Anterior cingulate cortex (tissue), 58 donors: ENCODE measurements around the gene NDC1.

Experiments
- DNase-seq, 58 donors: peaks; one replicate each; lab custom pipeline; 2025; lab: John Stamatoyannopoulos, UW

NDC1 gene

DNA sequence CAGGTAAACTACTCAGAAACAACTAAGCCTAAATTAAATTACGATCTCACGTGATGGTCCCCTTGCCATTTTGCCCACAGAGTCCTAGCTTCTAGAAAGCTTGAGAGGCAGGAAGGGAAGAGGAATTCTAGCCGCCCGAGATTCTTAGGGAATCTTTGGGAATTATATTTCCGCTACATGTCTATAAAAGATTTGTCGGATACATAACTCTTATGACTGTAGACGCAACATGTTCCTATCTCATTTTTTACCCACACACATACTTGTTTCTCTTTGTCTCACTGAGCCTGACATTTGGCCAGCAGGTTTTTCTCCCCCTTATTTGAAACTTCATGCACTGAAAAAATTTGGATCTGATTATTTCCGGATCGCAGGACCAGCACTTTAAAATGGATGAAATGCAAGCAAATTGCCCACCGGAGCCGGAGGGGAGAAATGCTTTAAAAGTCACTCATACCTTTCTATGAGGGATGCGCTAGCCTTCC lies 104.6 kb downstream of the NDC1 start:
- no peak for DNase-seq

DNA sequence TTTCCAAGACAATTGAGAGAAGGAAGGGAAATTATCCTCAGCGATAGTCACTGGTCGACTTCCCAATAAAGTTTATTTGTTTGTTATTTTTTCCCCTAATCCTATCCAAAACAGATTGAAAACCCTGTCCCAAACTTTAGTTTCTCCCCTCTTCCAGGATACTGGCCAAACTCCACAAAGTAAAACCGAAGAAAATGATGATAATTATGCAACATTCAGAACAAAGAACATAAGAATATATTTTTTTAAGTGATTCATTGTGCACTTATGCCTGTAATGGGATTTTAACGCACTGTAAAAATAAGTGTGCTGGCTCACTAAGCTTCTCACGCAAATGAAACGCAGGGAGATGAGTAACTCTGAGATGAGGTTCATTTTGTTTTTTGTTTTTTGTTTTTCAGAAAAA lies 105.2 kb downstream of the NDC1 start:
- DNase-seq = no peak

DNA sequence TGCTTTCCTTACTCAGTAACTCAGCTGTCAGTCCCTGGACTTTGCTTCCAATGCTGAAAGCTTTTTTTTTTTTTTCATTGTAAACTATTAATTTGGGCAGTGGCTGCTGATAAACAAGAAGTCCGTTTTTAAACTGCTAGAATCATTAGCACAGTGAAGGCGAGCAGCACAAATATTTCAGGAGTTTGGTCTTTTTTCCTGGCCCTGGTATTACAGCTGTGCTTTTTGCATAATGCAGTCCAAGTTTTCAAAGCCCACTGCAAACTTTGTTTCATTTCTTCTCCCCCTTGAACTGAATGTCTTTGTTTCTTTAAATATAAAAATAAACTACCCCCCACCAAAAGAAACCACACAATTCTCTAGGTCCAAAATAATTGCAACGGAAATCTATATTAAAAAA lies 105.7 kb downstream of the NDC1 start:
- no peak for DNase-seq

DNA sequence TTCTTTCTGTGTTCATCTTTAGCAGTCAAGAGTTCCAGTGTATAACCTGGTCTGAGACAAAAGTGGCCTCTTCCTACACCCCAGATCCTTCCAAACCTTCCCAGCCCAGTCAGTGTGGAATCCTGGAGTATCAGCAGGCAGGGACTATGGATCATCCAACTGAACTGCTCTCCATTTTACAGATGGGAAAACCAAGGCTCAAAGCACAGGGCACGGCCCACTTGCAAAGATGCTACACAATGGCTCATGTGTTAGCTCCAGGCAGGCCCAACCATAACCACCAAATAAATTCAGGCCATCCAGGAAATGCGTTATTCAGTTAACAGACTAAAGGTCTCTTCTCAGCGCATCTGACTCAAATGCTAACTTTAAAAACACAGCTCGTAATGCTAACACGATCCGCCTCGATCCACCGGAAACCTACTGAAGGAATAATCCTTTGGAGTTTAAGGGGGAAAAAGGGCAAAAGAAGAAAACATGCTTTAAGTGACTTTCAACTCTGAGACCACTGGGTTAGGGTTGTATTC lies 106.3 kb downstream of the NDC1 start:
- DNase-seq = no peak

DNA sequence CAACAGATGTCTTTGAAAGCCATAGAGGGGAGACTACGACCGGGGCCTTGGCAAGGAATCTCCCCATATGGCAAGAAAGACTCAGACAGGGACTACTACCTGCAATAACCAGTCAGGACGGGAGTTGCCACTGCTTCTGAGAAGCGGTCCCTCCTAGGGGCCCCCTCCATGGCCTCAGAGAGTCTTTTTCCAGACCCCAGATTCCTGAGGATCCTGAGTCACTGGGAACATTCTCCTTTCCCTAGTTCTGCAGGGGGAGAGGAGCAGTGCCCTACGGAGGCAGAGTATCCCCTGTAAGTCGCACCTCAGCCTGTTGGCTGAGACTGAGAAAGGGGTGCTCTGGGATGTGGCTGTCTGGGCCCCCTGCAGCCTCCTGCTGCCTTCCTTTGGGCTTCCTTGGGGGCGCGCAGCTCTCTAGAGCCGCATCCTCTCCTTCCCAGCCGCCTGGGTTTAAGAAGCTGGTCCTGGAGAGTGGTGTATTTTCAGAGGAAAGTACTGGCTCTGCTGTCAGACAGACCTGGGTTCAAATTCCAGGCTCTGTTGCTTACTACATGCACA lies 107.0 kb downstream of the NDC1 start:
- DNase-seq = no peak

DNA sequence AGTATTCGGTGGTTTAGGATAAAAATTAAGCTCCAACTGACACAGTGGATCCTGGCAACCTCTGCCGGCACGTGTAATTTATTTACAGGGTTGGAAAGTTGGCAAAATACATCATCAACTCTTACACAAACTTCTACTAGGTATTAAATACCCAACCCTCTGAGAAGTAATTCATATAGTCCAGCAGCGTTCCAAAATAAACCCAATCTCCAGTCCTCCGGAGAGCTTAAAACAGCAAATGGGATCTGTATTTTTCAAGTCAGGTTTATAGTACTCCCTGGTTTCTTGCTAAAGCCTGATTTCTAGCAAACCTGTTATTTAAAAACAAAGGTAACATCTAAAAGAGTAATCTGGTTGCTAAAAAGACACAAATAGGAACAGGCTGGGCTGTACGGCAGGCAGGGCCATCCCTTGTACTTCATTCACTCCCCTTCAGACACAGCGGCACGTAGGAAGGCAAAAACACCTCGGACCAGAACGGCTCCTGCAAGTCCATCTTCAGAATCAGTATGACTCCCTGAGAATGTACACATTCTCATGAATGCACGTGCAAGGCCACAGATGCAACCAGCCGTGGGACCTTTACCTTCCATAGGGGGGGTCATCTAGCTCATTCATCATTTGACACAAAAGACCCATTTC lies 107.8 kb downstream of the NDC1 start:
- no peak for DNase-seq

DNA sequence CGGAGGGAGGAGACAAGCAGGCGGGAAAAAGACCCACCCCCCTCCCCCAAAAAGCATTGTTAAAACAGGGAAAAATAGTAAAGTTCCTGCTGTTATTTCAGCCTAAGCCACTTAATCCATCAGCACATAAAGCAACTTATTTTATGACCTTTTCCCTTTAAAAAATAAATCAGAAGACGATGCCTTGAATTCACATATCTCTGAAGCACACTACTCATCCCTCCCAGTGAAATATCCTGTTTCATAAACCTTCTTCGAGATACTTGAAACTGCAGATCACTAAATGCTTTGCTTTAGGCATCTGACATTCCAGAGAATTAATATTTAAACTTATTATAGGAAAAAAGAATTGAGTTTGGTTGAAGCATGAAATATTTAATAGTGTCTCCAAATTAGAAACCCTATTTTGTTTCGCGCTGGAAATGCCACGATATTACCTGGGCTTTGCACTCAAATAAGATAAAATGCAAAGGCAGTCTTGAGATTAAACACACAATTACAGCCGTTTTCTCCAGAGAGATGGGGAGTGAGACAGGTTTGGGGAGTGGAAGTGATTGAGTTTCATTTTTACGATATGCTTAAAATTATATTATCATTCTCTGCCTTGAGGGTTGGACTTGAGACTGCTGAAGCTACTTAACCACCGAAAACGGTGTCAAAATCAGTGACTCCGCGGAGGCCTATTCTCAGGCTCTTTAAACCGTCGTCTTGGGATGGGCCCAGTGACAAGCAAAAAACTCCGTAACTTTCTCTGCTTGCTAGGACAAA lies 108.5 kb downstream of the NDC1 start:
- no peak for DNase-seq

DNA sequence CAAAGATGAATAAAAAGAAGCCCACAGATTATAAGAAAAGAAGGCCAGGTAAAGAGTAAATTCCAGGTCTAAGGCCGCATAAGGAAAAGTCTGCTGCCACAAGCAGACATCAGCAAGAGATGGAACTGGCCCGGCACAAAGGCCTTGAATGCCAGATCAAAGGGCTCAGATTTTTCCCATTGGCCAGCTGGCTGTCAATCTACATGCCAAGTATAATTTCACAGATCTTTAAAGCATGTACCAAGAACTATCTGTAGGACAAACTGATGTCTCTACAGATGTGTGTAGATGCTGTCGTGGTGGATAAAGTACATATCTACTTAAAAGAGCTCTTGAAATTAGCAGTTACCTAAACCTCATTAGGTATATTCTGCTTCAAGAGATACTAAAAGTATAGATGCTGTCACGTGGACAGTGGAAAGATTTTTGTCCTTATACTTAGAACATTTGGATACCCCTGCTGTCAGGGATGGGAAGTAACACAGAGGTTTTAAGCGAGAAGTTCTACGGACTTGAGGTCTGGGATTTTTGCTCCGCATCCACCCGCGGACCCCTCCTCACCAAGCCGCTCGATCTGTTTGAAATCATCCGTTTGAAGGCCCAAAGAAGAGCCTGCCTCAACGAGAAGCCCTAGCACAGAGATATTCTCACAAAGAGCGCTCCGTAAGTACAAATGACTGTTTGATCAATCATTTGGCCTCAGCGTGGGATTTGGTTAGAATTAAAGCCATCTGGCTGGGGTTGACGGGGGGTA lies 109.2 kb downstream of the NDC1 start:
- no peak for DNase-seq

DNA sequence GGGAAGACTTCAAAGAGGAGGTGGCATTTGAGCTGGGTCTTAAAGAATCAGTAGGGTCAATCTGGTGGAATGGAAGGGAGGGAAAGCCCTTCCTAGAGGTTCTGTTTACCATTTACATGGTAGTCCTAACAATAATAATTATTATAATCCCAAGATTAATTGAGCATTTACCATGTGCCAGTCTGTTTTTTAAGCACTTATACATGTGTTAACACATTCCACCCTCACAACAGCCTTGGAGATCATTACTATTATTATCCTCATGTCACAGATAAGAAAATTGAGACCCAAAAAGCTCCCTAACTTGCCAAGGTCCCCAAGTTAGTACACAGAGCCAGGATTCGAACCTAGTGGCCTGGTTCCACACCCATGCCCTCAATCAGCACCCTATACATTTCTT lies 109.9 kb downstream of the NDC1 start:
- no peak for DNase-seq

DNA sequence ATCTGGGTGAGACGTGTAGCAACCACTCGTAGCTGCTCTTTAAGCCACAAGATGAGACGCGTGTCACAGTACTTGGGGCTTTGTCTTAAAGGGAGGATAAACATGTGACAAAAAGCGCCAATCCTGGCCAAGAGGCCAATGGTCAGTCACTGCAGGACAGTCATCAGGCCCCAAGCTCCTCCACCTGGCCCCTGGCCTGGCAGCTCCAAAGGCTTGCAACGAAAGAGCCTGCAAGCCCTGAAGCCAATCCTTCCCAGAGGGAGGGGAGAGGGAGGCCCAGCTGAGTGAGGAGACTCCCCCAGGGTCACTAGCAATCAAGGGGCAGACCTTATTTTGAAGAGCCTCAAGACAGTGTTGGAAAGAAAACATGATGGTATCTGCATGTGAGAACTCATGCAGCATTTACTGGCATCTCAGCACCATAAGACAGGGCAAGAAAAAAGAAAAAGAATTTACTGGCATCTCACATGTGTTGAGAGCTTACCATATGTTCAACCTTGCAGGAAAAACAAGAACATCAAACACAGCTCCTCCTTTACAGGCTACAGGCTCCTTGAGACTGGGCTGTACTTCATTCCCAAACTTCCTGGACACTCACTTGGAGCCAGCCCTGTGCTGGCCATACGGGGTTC lies 110.5 kb downstream of the NDC1 start:
- no peak for DNase-seq

DNA sequence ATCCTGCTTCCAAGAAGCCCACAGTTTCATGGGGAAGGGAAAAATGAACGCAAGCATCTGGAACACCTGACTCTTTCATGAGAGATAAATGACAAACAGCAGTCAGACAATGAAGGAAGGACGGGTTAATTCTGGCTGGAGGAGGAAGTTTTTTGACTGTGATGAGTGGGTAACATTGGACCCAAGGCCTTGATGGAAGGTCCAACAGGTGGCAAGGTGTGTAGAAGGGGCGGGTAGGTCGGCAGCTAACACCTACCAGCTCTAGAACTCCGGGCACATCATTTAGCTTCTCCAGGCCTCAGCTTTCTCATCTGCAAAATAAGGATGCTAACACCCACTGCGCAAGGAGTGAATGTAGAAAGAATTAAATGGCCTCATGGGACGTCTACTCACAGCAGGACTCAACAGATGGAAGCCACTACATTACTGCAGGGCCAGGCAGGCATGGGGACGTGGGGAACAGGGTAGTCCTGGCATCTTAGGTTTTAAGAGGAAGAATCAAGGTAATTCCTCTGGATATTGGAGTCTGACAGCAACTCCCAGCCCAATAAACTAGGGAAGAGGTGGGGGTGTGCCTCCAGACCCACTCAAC lies 112.0 kb downstream of the NDC1 start:
- no peak for DNase-seq

DNA sequence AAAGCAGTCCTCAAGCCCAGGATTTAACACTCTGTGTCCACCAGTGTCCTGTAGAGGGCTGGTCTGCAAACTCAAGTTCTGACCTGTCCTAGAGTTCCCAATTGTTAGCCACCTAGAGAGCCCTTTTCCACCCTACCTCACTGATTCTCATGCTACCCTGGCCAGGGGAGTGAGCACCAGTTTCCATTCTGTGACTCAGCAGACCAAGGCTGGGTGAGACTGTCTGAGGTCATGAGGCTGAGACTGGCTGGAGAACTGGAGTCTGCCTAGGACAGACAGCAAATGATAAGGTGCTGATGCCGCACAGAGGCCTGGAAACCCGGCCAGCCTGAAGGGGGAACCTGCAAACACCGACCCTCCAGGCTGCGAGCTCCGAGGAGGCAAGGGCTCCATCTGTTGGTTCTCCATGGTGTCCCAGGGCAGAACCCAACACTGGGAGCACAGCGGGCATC lies 112.8 kb downstream of the NDC1 start:
- DNase-seq = no peak

DNA sequence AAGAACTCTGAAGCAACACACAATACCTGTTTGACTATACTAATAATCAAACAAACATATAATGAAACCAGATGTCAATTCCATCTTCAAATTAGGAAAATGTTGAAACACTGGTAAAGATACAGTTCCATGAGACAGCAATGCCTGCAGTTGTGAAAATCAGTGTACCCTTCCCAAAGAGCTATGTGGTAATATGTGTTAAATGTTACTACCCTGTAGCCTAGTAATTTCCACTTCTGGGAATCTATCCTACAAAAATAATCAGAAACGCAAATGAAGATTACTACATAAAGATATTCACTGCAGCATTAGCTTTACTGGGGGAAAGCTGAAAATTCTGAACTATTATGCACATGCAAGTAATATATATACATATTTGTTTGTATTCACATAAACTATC lies 116.1 kb downstream of the NDC1 start:
- no peak for DNase-seq

DNA sequence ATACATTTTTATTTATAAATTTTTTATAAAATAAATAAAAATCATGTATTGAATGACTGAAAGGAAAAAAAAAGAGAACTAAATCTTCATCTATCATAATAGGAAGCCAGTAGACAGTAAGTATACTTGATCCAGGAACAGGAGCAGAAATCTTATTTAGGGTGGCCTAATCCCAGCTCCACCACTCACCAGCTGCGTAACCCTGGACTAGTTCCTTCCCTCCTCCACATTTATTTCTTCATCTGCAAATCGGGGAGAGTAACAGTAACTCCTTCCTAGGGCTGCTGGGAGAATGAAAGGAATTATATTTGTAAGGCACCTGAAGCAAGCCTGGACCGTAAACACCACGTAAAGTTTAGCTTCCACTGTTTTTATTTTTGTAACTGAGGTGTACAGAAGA lies 117.0 kb downstream of the NDC1 start:
- DNase-seq = no peak

DNA sequence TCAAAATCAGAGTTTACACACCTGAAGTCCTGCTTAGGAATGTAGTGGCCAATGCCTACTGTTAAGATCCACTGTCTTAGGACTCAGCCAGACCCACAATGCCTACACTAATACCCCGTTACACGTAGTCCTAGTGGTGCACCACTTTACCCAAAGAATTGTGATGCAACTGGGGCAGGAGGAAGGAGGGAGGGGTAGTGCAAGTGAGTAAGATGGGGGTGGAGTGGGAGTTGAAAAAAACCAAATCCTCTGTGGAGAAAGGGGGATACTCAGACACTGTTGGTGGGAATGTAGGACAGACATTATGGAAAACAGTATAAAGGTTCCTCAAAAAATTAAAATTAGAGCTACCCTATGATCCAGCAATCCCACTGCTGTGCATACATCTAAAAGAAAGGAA lies 118.6 kb downstream of the NDC1 start:
- no peak for DNase-seq

DNA sequence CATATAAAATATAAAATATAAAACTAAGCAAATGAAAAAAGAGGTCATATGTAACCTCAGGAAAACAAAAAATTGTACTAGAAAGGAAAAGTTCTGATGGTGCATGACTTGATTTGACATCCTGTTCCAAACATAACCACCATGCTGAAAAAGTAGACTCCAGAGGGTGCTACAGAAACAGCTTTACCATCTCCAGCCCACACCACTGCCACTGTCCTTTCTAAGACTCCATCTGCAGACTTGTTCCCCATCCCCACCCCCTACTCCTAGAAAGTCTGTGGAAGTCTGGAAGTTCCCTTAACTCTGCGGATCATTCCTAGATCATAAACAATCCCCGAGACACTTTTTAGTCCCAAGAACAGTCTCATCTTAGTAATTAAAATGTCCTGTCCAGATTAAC lies 119.7 kb downstream of the NDC1 start:
- no peak for DNase-seq

DNA sequence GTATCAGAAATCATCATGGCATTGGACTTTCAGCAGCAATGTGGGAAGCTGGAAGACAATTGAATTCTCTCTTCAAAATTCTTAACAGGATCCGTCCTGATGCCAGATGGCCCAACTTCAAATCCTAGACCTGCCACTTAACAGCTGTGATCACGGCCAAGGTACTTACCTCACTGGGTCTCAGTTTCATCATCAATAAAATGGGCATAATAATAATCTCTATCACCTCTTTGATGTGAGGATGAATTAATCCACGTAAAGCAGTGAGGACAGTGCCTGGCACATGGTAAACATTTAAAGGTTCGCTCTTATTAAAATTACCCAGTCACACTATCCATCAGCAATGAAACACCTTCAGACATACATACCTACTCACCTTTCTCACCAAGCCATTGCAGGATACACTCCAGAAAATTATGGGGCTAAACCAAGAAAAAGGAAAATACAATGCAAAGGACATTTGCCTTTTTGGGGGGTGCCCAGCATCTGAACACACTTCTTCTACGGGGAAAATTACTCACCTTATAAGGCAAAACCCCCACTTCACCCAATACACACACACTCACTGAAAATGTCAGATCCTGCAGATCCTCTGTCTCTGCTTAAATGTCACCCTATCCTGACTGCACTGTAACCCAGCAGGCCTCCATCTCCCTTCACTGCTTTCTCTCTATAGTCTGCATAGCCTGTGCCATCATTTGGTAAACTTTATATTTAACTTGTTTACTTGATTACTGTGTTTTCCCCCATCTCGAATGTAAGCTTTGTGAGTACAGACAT lies 120.9 kb downstream of the NDC1 start:
- no peak for DNase-seq

DNA sequence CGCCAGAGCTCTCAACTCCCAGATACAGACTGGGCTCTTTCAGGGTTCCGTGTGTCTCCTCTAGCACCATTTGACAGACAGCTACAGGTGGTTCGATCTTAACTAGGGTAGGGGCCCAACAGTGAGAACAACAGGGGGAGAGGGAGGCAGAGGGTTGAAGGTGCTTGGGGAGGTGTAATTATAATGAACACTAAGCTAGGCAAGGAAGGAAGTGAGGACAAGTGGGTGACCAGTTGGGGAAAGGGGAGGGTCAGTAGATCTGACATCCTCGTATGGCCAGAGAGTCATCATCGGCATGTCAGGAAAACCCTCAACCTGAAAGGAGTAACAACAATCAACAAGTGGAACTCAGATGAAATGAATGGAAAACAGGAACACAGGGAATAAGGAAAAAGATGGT lies 121.9 kb downstream of the NDC1 start:
- DNase-seq = no peak

DNA sequence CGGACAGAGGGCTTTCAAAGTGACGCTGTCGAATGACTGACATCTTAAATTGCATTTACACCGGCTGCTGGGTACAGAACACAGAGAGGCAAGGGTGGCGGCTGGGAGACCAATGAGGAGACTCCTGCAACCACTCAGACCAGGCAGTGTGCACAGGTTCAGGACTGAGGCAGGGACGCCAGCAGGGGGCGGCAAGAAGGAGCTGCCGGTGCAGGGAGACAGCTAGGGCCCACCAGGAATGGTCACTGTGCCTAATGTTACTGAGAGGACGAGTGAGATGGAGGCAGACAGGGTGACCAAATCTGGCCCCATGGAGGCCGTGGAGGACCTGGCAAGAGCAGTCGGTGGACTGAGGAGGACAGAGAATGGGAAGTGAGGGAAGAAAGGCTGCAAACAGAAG lies 122.6 kb downstream of the NDC1 start:
- DNase-seq = no peak
